ENCODE measurements around the gene SCAANT1. TPM values are rescaled to one million over a fixed set of nuclear protein-coding genes. Genes with fewer than 3 reads are reported as not detected.

SCAANT1 gene
- total RNA-seq, 1 experiment from 2014 or later, result not detected

DNA sequence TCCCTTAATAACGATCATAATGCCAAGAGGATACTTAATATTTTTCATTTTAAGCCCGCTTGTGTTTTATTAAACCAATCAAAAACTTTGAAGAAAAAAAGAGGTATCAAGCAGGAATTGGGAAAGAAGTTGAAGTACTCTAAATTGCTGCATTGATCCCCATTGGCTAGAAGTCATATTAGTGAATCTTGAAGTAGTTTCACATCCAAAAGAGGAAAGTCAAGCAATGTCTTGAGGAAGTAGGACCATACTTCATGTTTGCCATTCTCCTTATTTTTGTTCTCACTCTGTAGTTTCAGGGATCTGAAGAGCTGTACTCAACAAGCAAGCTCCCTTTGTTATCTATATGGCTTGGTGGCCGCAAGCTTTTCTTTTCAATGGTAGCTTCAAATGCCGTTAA, 2.2 kb downstream of the SCAANT1 start:
- in situ Hi-C loops (cut with HindIII; ENCODE audit: low pct_unique_long_range_greater_than_20kb, low sequenced_read_pairs), result no loop called here
- DNase-seq (ENCODE audit: low read depth), result no peak

DNA sequence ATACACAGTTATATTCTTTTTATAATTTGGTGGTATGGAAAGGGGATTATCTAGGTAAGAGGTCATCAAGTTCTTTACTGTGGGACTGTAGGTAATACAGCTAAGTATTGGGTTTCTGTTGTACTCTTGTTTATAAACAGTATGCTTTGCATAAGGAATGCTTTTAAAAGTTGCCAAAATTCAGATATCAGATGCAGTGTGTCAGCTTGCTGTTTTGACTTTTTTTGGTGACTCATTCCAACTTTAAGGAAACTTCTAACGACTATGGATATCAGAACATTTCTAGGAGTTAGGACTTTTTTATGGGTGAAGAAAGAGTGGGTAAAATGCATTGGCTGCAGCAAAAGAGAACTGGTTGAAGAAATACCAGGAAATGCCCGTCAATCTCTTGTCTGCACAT, 2.8 kb downstream of the SCAANT1 start:
- no peak for DNase-seq (ENCODE audit: low read depth)

DNA sequence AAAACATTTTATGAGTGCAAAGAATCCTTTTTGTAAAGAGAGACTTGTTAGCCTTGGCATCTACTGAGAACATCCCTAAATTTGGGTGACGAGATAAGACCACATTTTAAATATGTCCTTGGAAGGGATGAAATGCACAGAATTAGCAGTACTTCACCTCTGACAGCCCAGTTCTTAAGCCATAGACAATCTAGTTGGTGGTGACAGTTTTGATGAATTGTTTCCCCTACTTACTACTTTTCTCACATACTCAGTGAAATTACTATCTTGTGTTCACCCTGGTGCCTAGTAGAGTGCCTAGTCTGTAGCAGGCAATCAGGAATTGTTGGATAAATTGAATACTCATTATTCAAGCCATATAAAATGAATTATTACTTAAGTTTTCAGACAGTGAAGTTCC, 3.4 kb downstream of the SCAANT1 start:
- DNase-seq (ENCODE audit: low read depth), result no peak

More for the DNA sequence above, 2.8 kb downstream of the SCAANT1 start:
- in situ Hi-C loops (cut with HindIII; ENCODE audit: low pct_unique_long_range_greater_than_20kb, low sequenced_read_pairs), result no loop called here

DNA sequence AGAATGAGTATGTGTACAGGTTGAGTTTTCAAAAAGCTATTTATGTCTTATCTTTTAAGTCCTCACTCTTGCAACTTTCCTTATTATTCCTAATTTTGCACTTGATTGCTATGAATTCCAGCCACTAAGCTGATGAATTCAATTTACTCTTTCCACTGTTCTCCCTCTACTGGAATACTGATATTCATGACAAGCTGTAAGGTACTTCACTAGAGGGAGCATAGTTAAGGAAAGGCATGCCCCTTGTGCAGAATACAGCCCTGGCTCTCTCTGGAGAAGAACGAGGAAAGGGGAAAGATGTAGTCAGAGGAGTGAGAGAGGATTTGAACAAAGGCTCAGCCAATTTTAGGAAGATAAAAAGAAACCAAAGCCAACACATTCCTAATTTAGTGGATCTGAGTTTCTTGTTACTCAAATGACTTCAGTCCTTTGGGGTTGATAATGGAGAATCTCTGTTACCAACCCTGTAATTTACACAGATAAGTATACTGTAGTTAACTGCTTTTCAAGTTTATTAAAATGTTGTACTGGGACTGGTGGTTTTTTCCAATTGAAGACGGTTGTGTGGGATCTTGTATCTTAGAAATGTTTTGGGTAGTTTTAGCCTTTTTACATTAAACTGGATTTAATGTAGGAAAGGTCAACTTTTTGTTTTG, 4.0 kb downstream of the SCAANT1 start:
- no peak for DNase-seq (ENCODE audit: low read depth)
- in situ Hi-C loops (cut with HindIII; ENCODE audit: low pct_unique_long_range_greater_than_20kb, low sequenced_read_pairs), result no loop called here

More for the DNA sequence above, 3.4 kb downstream of the SCAANT1 start:
- in situ Hi-C loops (cut with HindIII; ENCODE audit: low pct_unique_long_range_greater_than_20kb, low sequenced_read_pairs), result no loop called here

DNA sequence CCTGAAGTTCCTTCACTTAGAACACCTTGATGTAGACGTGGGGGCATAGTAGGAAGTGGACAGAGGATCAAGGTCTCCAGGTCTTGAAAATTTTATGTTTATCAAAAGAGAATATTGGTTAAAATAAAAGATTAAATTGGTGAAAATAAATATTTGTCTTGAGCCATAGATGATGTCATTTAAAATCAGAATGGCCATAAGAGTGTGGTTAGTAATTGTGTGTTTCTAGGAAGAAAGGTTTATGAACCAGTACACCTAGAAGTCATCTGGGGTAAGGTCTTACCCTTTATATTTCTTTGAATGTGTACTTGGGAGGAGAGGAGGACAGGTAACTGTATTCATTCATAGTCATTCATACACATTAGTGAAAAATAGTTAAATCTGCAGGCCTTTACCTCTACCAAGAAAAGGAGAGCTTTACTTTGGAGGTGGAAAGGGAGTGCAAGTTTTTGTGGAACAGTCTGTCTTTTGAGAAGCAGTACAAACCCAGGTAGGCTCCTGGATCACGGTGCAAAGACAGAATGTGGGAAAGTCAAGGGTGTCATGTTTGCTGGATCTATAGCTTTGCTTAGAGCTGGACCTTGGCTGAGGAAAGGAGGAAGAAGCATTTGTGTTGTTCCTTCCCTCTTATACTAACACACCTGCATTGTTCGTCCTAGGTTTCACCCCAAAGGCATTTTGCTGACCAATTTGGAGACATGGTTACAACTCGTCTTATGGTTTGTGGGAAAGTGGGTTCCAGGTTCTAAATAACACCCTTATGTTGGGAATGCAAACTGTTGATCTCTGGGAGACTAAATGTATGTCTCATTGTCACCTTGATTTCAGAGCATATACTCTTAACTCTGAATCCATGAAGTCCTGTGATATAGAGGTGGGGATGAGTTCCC, 6.2 kb downstream of the SCAANT1 start:
- in situ Hi-C loops (cut with HindIII; ENCODE audit: low pct_unique_long_range_greater_than_20kb, low sequenced_read_pairs), result no loop called here
- no peak for DNase-seq (ENCODE audit: low read depth)

DNA sequence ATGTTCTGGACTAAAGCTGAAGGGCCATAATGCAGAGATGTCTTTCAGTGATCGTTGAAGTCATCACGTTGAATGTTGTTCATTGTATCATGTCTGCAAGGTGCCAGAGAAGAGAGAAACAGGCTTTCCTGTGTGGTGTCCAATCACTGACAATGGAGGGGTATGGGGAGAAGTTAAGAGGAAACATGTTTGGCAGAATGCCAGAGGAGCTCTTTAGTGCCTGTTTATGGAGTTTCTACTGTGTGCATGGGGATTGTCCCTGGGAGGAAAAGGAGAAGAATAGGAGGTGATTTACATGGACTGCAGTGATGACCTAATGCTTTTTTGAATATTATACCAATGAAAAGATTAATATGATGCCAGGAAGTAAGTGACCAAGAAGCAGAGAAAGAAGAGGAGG, 11.7 kb downstream of the SCAANT1 start:
- in situ Hi-C loops (cut with HindIII; ENCODE audit: low pct_unique_long_range_greater_than_20kb, low sequenced_read_pairs), result no loop called here
- no peak for DNase-seq (ENCODE audit: low read depth)

DNA sequence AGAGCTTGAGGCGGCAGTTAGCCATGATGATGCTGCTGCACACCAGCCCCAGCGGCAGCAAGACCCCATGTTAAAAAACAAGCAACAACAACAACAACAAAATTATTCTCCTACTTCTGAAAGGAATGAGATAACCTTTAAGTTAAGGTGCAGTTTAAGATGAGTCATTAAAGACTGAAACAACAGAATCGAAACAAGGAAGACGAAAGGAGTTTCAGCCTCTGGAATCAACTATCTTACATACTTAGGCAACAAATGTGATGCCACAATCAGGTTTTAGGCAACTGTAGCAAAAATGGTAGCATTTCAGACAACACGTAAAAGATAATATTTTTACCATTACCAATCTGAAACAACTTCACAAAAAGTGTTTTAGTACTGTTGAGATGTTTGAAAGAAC, 12.2 kb downstream of the SCAANT1 start:
- in situ Hi-C loops (cut with HindIII; ENCODE audit: low pct_unique_long_range_greater_than_20kb, low sequenced_read_pairs), result no loop called here
- no peak for DNase-seq (ENCODE audit: low read depth)

DNA sequence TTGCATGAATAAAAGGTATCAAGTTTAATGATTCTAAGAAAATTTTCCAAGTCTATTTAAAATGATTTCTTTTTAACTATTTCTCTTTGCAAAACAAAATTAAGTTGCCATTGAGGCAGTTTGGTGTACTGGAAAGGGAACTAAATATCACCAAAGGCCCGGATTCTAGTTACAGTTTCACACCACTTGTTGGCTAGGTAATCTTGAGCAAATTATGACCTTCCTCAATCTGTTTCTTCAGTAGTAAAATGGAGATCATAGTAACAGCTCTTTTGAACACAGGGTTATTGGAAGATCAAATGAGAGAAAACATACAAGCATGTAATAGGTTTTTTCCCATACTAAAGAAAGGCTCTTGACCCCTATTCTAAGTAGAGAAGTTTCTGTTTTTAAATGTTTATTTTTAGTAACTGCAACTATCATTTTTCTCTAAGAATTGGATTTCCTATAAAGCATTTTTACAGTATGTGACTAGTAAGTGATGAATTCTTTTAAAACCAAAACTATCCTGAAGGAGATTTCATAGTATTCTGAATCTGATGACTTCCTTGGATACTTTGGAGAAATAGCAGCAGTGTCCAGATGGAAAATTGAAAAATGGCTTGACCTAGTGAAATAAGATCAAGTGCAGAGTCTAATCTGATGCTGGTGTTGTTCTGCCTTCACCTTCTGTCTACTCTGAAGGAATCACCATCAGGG, 15.7 kb downstream of the SCAANT1 start:
- in situ Hi-C loops (cut with HindIII; ENCODE audit: low pct_unique_long_range_greater_than_20kb, low sequenced_read_pairs), result no loop called here
- DNase-seq (ENCODE audit: low read depth), result no peak

DNA sequence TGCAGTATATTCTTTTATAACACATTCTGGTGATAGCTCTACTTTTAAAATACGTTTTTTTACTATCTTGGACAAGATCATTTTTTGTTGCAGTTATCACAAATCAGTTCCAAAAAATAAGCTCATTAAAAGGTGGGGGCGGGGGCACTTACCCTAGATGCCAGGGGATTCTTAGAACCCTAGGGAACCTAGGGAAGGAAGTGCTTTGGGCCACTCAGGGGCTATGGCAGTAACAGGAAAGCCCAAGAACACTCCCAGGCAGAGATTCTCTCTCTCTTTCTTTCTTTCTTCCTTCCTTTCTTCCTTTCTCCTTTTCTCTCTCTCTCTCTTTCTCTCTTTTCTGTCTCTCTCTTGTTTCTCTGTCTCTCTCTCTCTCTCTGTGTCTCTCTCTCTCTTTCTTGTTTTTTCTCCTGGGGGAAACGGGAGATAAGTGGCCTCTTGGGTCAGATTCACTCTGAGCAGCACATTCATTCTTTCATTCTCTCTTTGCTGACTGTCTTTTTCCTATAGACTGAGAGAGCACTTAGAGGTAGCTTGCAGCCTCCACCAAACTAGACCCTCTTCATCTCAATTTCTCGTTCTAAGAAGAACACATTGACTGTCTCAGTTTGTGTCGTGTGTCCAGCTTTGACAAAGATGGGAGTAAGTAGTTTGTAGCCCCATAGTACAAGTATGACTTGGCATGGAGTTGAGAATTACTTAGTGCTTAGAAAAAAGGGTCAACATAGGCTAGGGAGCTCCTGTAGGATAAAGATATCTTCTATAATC, 16.6 kb downstream of the SCAANT1 start:
- in situ Hi-C loops (cut with HindIII; ENCODE audit: low pct_unique_long_range_greater_than_20kb, low sequenced_read_pairs), result no loop called here

DNA sequence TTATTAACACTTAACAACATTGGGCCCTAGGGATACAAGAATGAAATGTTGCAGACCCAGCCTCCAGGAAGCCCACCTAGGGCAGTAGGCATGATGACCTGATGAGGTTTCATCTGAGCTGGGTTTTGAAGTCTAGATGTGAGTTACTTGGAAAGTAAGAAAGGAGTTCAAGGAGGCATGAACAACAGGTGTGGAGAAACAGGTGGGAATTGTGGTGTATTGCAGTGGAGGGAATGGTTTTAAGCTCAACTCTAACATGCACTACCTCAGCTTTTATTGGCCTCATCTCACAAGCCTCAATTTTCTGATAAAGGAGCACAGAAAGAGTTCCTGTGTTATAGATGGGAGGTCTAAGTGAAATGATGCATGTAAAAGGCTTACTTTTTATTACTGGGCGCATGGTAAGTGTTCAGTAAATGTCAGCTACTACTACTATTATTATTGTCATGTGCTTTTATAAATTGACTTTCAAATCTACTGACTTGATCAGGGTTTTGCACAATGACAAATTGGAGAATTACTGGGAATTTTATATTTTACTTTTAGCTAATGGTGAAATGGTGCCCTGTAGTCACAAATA, 19.3 kb downstream of the SCAANT1 start:
- in situ Hi-C loops (cut with HindIII; ENCODE audit: low pct_unique_long_range_greater_than_20kb, low sequenced_read_pairs), result no loop called here
- DNase-seq (ENCODE audit: low read depth), result no peak

More for the DNA sequence above, 16.6 kb downstream of the SCAANT1 start:
- no peak for DNase-seq (ENCODE audit: low read depth)

DNA sequence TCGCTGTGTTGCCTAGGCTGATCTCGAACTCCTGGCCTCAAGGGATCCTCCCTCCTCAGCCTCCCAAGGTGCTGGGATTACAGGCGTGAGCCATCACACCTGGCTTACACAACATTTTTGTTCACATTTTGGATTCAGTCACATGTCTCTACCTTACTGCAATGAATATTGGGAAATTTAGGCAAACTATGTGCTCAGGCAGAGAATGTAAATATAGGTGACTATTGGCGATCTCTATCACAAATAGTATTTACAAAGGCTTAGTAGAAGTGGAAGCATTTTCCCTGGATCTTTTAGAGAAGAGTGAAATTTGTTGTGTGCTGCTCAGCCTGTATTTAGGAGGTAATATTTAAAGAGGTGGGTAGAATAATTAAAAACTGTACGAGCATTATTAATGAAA, 20.7 kb downstream of the SCAANT1 start:
- in situ Hi-C loops (cut with HindIII; ENCODE audit: low pct_unique_long_range_greater_than_20kb, low sequenced_read_pairs), result no loop called here
- DNase-seq (ENCODE audit: low read depth), result no peak

DNA sequence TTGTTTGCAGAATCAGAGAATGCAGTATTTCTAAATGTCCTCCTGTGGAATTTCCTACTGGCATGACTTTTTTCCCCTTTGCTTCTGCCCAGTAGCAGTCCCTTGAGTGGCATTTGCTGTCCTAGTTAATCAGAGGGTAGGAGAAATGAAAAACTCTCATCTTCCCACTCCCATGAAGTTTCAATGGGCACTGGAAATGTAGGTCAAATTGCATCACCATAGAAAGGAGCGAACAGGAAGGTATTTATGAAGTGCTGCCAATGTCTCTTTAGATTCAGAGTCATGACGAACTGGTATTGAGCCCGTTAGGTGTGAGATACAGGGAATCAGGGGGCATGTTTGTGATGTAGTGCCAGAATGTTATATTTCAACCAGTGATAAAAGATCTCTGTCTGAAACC, 25.3 kb downstream of the SCAANT1 start:
- in situ Hi-C loops (cut with HindIII; ENCODE audit: low pct_unique_long_range_greater_than_20kb, low sequenced_read_pairs), result no loop called here

DNA sequence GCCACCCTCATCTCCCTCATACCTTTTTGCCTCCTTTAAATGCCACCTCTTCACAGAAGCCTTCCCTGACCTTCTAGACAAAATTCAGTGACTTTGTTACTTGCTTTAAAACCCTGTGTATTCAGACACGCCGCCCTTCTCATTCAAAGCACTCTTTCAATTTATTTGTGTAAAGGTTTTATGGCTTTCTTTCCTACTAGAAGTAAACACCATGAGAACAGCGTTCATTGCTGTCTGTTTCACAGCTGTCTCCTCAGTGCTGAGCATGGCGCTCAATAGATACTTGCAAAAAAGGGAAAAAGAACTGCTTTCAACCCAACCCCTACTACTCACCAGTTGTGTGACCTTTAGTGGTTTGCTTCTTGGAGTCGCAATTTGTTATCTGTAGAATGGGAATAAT, 31.5 kb downstream of the SCAANT1 start:
- DNase-seq (ENCODE audit: low read depth), result no peak
- in situ Hi-C loops (cut with HindIII; ENCODE audit: low pct_unique_long_range_greater_than_20kb, low sequenced_read_pairs), result no loop called here

More for the DNA sequence above, 25.3 kb downstream of the SCAANT1 start:
- DNase-seq (ENCODE audit: low read depth), result no peak

DNA sequence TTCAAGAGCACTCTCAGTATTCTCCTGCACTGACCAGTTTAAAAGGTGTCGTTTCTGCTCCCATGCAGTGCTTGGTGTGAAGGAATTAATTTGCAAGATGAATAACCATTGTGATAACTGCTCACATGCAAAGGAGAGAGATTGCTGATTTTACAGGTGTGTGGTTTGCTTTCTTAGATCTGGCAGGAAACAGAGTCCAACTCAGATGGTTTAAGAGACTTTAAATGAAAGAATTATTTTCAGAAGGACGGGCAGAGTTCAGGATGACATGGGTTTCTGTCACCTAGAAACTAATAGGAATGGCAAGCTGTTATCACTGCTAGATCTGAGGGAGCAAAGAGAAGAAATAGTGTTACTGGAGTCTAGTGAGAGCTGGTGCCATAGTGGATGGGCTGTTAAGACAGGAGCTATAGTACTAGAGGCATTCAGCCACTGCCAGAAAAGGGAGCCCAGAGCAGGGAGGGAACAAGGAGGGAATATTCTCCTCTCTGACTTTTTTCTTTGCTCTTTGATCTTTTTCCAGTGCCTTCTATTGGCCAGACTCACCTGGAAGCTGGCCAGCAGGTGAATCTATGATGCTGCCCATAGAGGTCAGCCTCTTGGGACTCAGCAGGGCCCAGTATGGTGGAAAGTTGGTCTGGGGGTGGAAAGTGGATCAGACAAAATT, 33.7 kb downstream of the SCAANT1 start:
- in situ Hi-C loops (cut with HindIII; ENCODE audit: low pct_unique_long_range_greater_than_20kb, low sequenced_read_pairs), result no loop called here
- DNase-seq (ENCODE audit: low read depth), result no peak

DNA sequence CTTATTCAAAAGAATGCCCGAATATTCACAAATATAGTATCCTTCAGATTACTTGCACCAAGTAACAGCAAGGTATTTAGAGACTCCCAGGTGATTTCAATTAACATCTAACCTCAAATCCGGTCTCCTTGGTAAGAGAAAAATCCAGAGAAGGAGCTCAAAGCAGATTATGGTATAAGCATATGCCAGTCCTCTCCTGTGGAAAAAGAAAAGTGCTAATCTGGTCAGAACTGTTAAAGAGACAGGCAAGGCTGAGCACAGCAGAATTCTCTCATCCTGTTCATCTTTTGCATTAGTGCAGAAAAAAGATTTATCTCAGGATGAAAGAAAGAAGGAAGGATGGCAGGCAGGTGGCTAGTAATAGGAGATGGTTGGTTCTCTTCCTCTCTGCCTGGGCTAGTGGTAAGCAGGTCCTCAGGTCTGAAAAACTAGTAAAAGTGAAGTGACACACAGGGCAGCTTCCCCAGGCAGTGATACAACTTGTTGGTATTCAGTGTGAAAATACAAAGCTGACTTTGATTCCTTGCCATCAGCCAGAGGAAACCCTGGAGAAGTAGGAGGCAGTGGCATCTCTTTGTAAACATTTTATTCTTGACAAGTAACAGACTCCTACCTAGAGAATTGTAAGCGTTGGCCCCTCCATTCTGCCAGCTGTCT, 34.3 kb downstream of the SCAANT1 start:
- in situ Hi-C loops (cut with HindIII; ENCODE audit: low pct_unique_long_range_greater_than_20kb, low sequenced_read_pairs), result no loop called here
- no peak for DNase-seq (ENCODE audit: low read depth)

DNA sequence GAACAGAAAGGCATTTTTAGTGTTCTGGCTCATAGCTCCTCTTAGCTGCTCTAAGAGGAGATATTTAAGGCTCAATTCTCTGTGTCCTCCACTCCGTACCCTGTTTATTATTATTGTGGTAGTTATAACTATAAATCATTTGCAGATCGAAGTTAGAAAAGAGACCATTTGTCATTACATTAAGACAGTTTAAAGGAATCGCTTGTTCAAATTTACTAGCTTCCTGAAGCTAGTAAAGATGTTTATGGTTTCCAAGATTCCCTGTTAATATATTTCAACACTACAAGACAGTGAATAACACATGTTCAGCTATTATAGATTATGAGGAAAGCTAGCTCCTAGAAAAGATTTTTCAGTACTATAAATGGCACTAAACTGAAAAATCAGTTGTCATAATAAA, 35.9 kb downstream of the SCAANT1 start:
- no peak for DNase-seq (ENCODE audit: low read depth)
- in situ Hi-C loops (cut with HindIII; ENCODE audit: low pct_unique_long_range_greater_than_20kb, low sequenced_read_pairs), result no loop called here

DNA sequence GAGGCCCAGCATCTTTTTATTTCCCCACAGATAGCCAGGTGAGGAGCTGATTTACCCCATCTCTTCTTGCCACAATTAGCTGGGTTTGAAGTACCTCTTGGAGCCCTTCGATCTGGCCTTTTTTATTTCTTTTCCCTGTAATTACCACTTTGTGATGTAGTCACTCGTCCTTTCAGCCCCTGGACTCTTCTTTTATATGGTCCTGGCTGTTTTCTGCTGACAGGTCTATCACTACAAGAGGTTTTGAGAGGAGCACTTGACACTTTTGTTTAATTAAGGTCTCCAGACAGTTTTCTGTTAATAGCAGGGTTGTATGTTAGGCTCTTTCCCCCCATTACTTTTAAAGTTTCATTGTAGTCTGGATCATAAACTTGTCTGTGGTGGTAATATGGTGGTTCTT, 36.7 kb downstream of the SCAANT1 start:
- in situ Hi-C loops (cut with HindIII; ENCODE audit: low pct_unique_long_range_greater_than_20kb, low sequenced_read_pairs), result no loop called here
- DNase-seq (ENCODE audit: low read depth), result no peak
